ENCODE results near the gene REEP6. TPM values are rescaled to one million over a fixed set of nuclear protein-coding genes. Genes with fewer than 3 reads are reported as not detected.

REEP6 gene
- total RNA-seq, 4 donors from 2014 or later, result 0.76 to 3.0 (median 0.77) TPM; not detected in 1

- no peaks in the 10 kb centered on the region for H3K9me3 ChIP-seq
- no peaks in the 10 kb centered on the region for H3K27me3 ChIP-seq
Observed at GRCh38 chr19:1503089-1503924, 12.3 kb downstream of the REEP6 start.

GRCh38 chr19:1503925-1504773 lies 13.2 kb downstream of the REEP6 start:
- Histone ChIP-seq H3K4me3 (no peak overlapping the region), H3K36me3 (no peaks in the 10 kb centered on the region), H3K27ac (no peak overlapping the region), H3K9me3 (no peaks in the 10 kb centered on the region), H3K4me1 (peaks cover 0 to 6% of the 10 kb centered on the region in 2 donors), H3K27me3 (no peaks in the 10 kb centered on the region)
- intact Hi-C loops (cut with DNase I; ENCODE audit: low total_unique reads), result no loop called here
- DNase-seq, result no peak
- no peak for TF ChIP-seq CTCF (IDR thresholded peaks at IDR 0.05)
- no peak for TF ChIP-seq POLR2A (IDR thresholded peaks at IDR 0.05)

More at GRCh38 chr19:1503089-1503924, 12.3 kb downstream of the REEP6 start:
- TF ChIP-seq CTCF (IDR thresholded peaks at IDR 0.05), result peak; percentile 54 to 72 (median 64)
- no peak for TF ChIP-seq POLR2A (IDR thresholded peaks at IDR 0.05)
- intact Hi-C loops (cut with DNase I; ENCODE audit: low total_unique reads), result no loop called here
- peaks cover 0 to 6% of the 10 kb centered on the region in 2 donors for H3K4me1 ChIP-seq
- H3K27ac ChIP-seq, result no peak overlapping the region
- peak in 1 of 2 donors; percentile 61 for DNase-seq
- H3K4me3 ChIP-seq, result no peak overlapping the region
- no peaks in the 10 kb centered on the region for H3K36me3 ChIP-seq

- H3K27ac ChIP-seq, result no peak overlapping the region
- H3K4me3 ChIP-seq, result no peak overlapping the region
- TF ChIP-seq CTCF (IDR thresholded peaks at IDR 0.05) (no peak), POLR2A (IDR thresholded peaks at IDR 0.05) (no peak)
- no peaks in the 10 kb centered on the region for H3K9me3 ChIP-seq
- intact Hi-C loops (cut with DNase I; ENCODE audit: low total_unique reads), result no loop called here
- no peak for DNase-seq
- H3K4me1 ChIP-seq, result peaks cover 0 to 6% of the 10 kb centered on the region in 2 donors
- H3K27me3 ChIP-seq, result no peaks in the 10 kb centered on the region
- no peaks in the 10 kb centered on the region for H3K36me3 ChIP-seq
Observed at GRCh38 chr19:1505012-1505411, 14.0 kb downstream of the REEP6 start.

- intact Hi-C loops (cut with DNase I; ENCODE audit: low total_unique reads), result no loop called here
- no peaks in the 10 kb centered on the region for H3K27me3 ChIP-seq
- DNase-seq, result no peak
- H3K4me1 ChIP-seq, result peaks cover 0 to 6% of the 10 kb centered on the region in 2 donors
- TF ChIP-seq CTCF (IDR thresholded peaks at IDR 0.05) (no peak), POLR2A (IDR thresholded peaks at IDR 0.05) (no peak)
- no peaks in the 10 kb centered on the region for H3K36me3 ChIP-seq
- no peak overlapping the region for H3K27ac ChIP-seq
- no peak overlapping the region for H3K4me3 ChIP-seq
- no peaks in the 10 kb centered on the region for H3K9me3 ChIP-seq
Observed at GRCh38 chr19:1505991-1506881, 15.3 kb downstream of the REEP6 start.

Data from uterus (tissue), 4 donors.